Neural progenitor cell (in vitro differentiated cells): ENCODE results near the gene TMEM185A.
"Not testable (repeated sequence)": the region's sequence is repeated elsewhere in the genome, so short reads cannot be mapped to it uniquely, and the experiment has no call there.

Experiments
- EZH2 ChIP-seq: fragments of 200-600 bp; sonication (generic); IDR thresholded peaks from 2 replicates; pipeline ENCODE4 v1.6.1; 2017; ENCODE audit warnings: antibody characterized with exemption, mild to moderate bottlenecking, moderate library complexity
- TF ChIP-seq, protein P1 (sequence below): fragments of 200-600 bp; sonication (generic); IDR thresholded peaks from 2 replicates; pipeline ENCODE4 v1.5.1; 2017; ENCODE audit warnings: antibody characterized with exemption, mild to moderate bottlenecking

DNA sequence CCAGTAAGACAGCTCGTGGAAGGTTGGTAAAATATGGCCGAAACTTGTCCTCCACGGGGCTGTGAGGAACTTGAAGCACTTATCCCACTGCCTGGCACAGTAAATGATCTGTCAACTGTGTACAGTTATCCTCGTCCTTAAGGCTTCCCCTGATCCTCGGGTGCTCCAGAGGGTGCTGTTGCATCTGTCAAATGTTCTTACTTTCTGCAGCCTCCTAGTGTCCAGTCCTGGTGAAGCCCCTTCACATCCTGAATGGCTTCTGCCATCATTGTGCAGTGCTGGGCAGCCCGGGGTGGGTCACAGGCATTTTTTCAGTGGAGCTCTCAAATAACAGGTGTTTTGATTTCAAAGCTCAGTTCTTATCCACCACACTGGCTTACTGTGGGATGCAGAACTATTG, 29.0 kb upstream of the TMEM185A start:
- TF ChIP-seq, protein P1, sequence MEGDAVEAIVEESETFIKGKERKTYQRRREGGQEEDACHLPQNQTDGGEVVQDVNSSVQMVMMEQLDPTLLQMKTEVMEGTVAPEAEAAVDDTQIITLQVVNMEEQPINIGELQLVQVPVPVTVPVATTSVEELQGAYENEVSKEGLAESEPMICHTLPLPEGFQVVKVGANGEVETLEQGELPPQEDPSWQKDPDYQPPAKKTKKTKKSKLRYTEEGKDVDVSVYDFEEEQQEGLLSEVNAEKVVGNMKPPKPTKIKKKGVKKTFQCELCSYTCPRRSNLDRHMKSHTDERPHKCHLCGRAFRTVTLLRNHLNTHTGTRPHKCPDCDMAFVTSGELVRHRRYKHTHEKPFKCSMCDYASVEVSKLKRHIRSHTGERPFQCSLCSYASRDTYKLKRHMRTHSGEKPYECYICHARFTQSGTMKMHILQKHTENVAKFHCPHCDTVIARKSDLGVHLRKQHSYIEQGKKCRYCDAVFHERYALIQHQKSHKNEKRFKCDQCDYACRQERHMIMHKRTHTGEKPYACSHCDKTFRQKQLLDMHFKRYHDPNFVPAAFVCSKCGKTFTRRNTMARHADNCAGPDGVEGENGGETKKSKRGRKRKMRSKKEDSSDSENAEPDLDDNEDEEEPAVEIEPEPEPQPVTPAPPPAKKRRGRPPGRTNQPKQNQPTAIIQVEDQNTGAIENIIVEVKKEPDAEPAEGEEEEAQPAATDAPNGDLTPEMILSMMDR, result not testable (repeated sequence)
- not testable (repeated sequence) for TF ChIP-seq EZH2
